H9 (cell line): ENCODE measurements around the gene ARRB1. TPM values are rescaled to one million over a fixed set of nuclear protein-coding genes. Genes with fewer than 3 reads are reported as not detected.
A peak's percentile ranks its signal among the peaks of the same experiment; 100 is the strongest.

Source experiments
- DNase-seq: peaks from one replicate; pipeline ENCODE4 v3.0.0-alpha.2; 2017
- H2AFZ ChIP-seq: one replicate; pipeline ENCODE4 v1.6.1; 2013; ENCODE audit warnings: mild to moderate bottlenecking, low read length, control low read depth, moderate library complexity
- H2AK5ac ChIP-seq: 2 replicates; pipeline ENCODE4 v1.6.1; 2013; ENCODE audit warnings: low read length, control low read depth, mixed read lengths; ENCODE audit not compliant: insufficient read length
- H2BK120ac ChIP-seq: one replicate; pipeline ENCODE4 v1.6.1; 2013; ENCODE audit warnings: low read depth, mild to moderate bottlenecking, low read length, control low read depth, inconsistent platforms; ENCODE audit not compliant: poor library complexity, severe bottlenecking
- H2BK12ac ChIP-seq: 2 replicates; pipeline ENCODE4 v1.6.1; 2013; ENCODE audit warnings: low read length, control low read depth, mixed read lengths, low read depth; ENCODE audit not compliant: insufficient read length
- H2BK15ac ChIP-seq: 2 replicates; pipeline ENCODE4 v1.6.1; 2013; ENCODE audit warnings: low read depth, low read length, control low read depth
- H2BK20ac ChIP-seq: one replicate; pipeline ENCODE4 v1.6.1; 2013; ENCODE audit warnings: low read depth, mild to moderate bottlenecking, low read length, control low read depth, inconsistent platforms; ENCODE audit not compliant: poor library complexity, severe bottlenecking
- H2BK5ac ChIP-seq: 2 replicates; pipeline ENCODE4 v1.6.1; 2013; ENCODE audit warnings: low read length, control low read depth, mixed read lengths; ENCODE audit not compliant: insufficient read length
- H3K14ac ChIP-seq: 2 replicates; pipeline ENCODE4 v1.6.1; 2013; ENCODE audit warnings: low read length, control low read depth; ENCODE audit not compliant: insufficient read depth
- H3K18ac ChIP-seq: 2 replicates; pipeline ENCODE4 v1.6.1; 2013; ENCODE audit warnings: low read depth, mild to moderate bottlenecking, mixed read lengths, low read length, control low read depth; ENCODE audit not compliant: insufficient read length
- H3K23ac ChIP-seq: 2 replicates; pipeline ENCODE4 v1.6.1; 2013; ENCODE audit warnings: low read length, control low read depth, mixed read lengths, low read depth; ENCODE audit not compliant: insufficient read length
- H3K23me2 ChIP-seq: 2 replicates; pipeline ENCODE4 v1.6.1; 2013; ENCODE audit warnings: low read depth, mild to moderate bottlenecking, mixed read lengths, low read length, control low read depth; ENCODE audit not compliant: insufficient read length, poor library complexity, severe bottlenecking
- H3K27ac ChIP-seq: 2 replicates; pipeline ENCODE4 v1.5.1; 2013; ENCODE audit warnings: low read length, control low read depth, mixed read lengths, low read depth; ENCODE audit not compliant: insufficient read length
- H3K27me3 ChIP-seq: 2 replicates; pipeline ENCODE4 v1.6.1; 2013; ENCODE audit warnings: low read length, control low read depth, inconsistent platforms; ENCODE audit not compliant: insufficient read depth
- H3K4ac ChIP-seq: 2 replicates; pipeline ENCODE4 v1.6.1; 2013; ENCODE audit warnings: low read depth, mild to moderate bottlenecking, control low read depth, inconsistent platforms, low read length, moderate library complexity
- H3K4me1 ChIP-seq: 2 replicates; pipeline ENCODE4 v1.6.1; 2013; ENCODE audit warnings: low read length, control low read depth, inconsistent platforms; ENCODE audit not compliant: insufficient read depth
- H3K4me2 ChIP-seq: 2 replicates; pipeline ENCODE4 v1.6.1; 2013; ENCODE audit warnings: low read length, control low read depth, mixed read lengths; ENCODE audit not compliant: insufficient read length, insufficient read depth
- H3K56ac ChIP-seq: 2 replicates; pipeline ENCODE4 v1.6.1; 2013; ENCODE audit warnings: low read depth, mild to moderate bottlenecking, mixed read lengths, low read length, control low read depth; ENCODE audit not compliant: insufficient read length
- H3K79me1 ChIP-seq: 2 replicates; pipeline ENCODE4 v1.6.1; 2013; ENCODE audit warnings: low read depth, mild to moderate bottlenecking, moderate library complexity, low read length, control low read depth, inconsistent platforms; ENCODE audit not compliant: insufficient read depth, poor library complexity, severe bottlenecking
- H3K79me2 ChIP-seq: 2 replicates; pipeline ENCODE4 v1.6.1; 2013; ENCODE audit warnings: low read length, control low read depth, inconsistent platforms; ENCODE audit not compliant: insufficient read depth
- H3K9ac ChIP-seq: 2 replicates; pipeline ENCODE4 v1.6.1; 2013; ENCODE audit warnings: low read length, control low read depth, mixed read lengths; ENCODE audit not compliant: insufficient read length; ENCODE audit errors: extremely low read depth
- H3K9me3 ChIP-seq: one replicate; pipeline ENCODE4 v1.6.1; 2013; ENCODE audit warnings: low read depth, low read length, inconsistent platforms; ENCODE audit not compliant: control insufficient read depth
- H3T11ph ChIP-seq: one replicate; pipeline ENCODE4 v1.6.1; 2013; ENCODE audit warnings: mild to moderate bottlenecking, low read length, control low read depth, inconsistent platforms
- H4K20me1 ChIP-seq: one replicate; pipeline ENCODE4 v1.6.1; 2013; ENCODE audit not compliant: control insufficient read depth, insufficient read length, insufficient read depth
- H4K5ac ChIP-seq: 2 replicates; pipeline ENCODE4 v1.6.1; 2013; ENCODE audit warnings: low read depth, mild to moderate bottlenecking, mixed read lengths, low read length, control low read depth; ENCODE audit not compliant: insufficient read length
- H4K8ac ChIP-seq: replicated peaks from 2 replicates; pipeline ENCODE4 v1.6.1; 2013; ENCODE audit warnings: low read length, control low read depth, mixed read lengths, low read depth; ENCODE audit not compliant: insufficient read length
- H4K91ac ChIP-seq: 2 replicates; pipeline ENCODE4 v1.6.1; 2013; ENCODE audit warnings: low read depth, mild to moderate bottlenecking, moderate library complexity, mixed read lengths, low read length, control low read depth; ENCODE audit not compliant: insufficient read length
- H3K27ac Mint-ChIP-seq, 3 experiments: 2 replicates in 2 of 3; 3 replicates in 1 of 3; pipeline ENCODE4 v1.8.0; 2020 to 2021; ENCODE audit warnings: mixed read lengths in 3 of 3, mild to moderate bottlenecking in 1 of 3, moderate library complexity in 1 of 3
- H3K27me3 Mint-ChIP-seq: 2 replicates; pipeline ENCODE4 v1.8.0; 2021; ENCODE audit warnings: low read depth, mild to moderate bottlenecking, moderate library complexity, mixed read lengths
- H3K36me3 Mint-ChIP-seq, 3 experiments: 2 replicates in 2 of 3; 3 replicates in 1 of 3; pipeline ENCODE4 v1.8.0; 2020 to 2021; ENCODE audit warnings: low read depth in 3 of 3, mixed read lengths in 3 of 3; ENCODE audit not compliant: insufficient read depth in 1 of 3
- H3K4me1 Mint-ChIP-seq, 2 experiments: 2 replicates each; pipeline ENCODE4 v1.8.0; 2020; ENCODE audit warnings: mixed read lengths in 2 of 2
- H3K4me3 Mint-ChIP-seq, 2 experiments: 2 replicates in 1 of 2; 3 replicates in 1 of 2; pipeline ENCODE4 v1.8.0; 2020 to 2021; ENCODE audit warnings: mild to moderate bottlenecking in 2 of 2, mixed read lengths in 2 of 2, moderate library complexity in 1 of 2
- H3K9me3 Mint-ChIP-seq, 2 experiments: 2 replicates in 1 of 2; 3 replicates in 1 of 2; pipeline ENCODE4 v1.8.0; 2020; ENCODE audit warnings: mild to moderate bottlenecking in 2 of 2, mixed read lengths in 2 of 2, moderate library complexity in 1 of 2
- CTCF ChIP-seq: fragments of 200-600 bp; sonication (generic); conservative IDR thresholded peaks from 3 replicates; pipeline ENCODE4 v1.8.0; 2021; ENCODE audit warnings: antibody characterized with exemption, mild to moderate bottlenecking
- WGBS: extraction: QIAGEN DNeasy Blood & Tissue Kit; methylation state at CpG from one replicate; pipeline ENCODE4 v1.1.7; 2013; ENCODE audit warnings: missing lambda C conversion rate, low lambda C conversion rate, mixed read lengths; ENCODE audit not compliant: insufficient read length; ENCODE audit errors: extremely low coverage; 5-methylcytosine and 5-hydroxymethylcytosine counted together
- total RNA-seq: library from RNA; stranded (reverse); gene quantifications from 2 replicates; pipeline ENCODE4 v1.2.1, GENCODE V29; 2021

ARRB1 gene
- total RNA-seq, 1 experiment from 2014 or later, result 20.6 TPM

GRCh38 chr11:75334976-75335375 is 16.5 kb downstream of the ARRB1 start:
- no peaks in the 10 kb centered on the region for H3K79me1 ChIP-seq
- peaks cover 33 to 75% of the 10 kb centered on the region in 2 experiments for H3K4me1 Mint-ChIP-seq
- H3K27ac ChIP-seq, result no peak overlapping the region
- H3K27me3 ChIP-seq, result no peaks in the 10 kb centered on the region
- no peak overlapping the region for H2BK20ac ChIP-seq
- H2AFZ ChIP-seq, result no peak overlapping the region
- WGBS, result no CpG with 5 or more reads among the region's 11 CpGs
- H3K9me3 Mint-ChIP-seq, result peaks cover 4 to 11% of the 10 kb centered on the region in 2 experiments; a peak in 4 of 5 replicates
- TF ChIP-seq CTCF, result no peak
- no peaks in the 10 kb centered on the region for H3K9me3 ChIP-seq
- no peak overlapping the region for H4K8ac ChIP-seq
- H3K27me3 Mint-ChIP-seq, result peaks cover 2% of the 10 kb centered on the region
- no peak overlapping the region for H3K23ac ChIP-seq
- no peaks in the 10 kb centered on the region for H4K20me1 ChIP-seq
- DNase-seq, result peak; percentile 81
- no peak overlapping the region for H2BK12ac ChIP-seq
- H3K4me2 ChIP-seq, result no peak overlapping the region
- peak overlapping the region in 1 of 2 experiments; percentile 35; a peak in 1 of 5 replicates for H3K4me3 Mint-ChIP-seq
- H4K5ac ChIP-seq, result no peak overlapping the region
- H3K36me3 Mint-ChIP-seq, result peaks cover 0 to 11% (median 10%) of the 10 kb centered on the region in 3 experiments; a peak in 5 of 7 replicates
- H3K4me1 ChIP-seq, result peaks cover 10% of the 10 kb centered on the region; the same call in 1 of the 2 replicates
- no peak overlapping the region for H2BK5ac ChIP-seq
- no peaks in the 10 kb centered on the region for H3K23me2 ChIP-seq
- no peak overlapping the region for H3K4ac ChIP-seq
- no peak overlapping the region for H3K9ac ChIP-seq
- no peaks in the 10 kb centered on the region for H3K79me2 ChIP-seq
- no peak overlapping the region for H3K14ac ChIP-seq
- H2BK120ac ChIP-seq, result no peak overlapping the region
- H3K18ac ChIP-seq, result no peak overlapping the region
- H2BK15ac ChIP-seq, result no peak overlapping the region
- H3K27ac Mint-ChIP-seq, result peak overlapping the region in 2 of 3 experiments; percentile 82 to 92; a peak in 3 of 7 replicates
- no peak overlapping the region for H4K91ac ChIP-seq
- H2AK5ac ChIP-seq, result no peak overlapping the region
- H3K56ac ChIP-seq, result no peak overlapping the region
- no peak overlapping the region for H3T11ph ChIP-seq
